Stimulated activated naive CD4-positive, alpha-beta T cell (primary cell): ENCODE results near the gene GALNT5.
"Not testable (repeated sequence)": the region's sequence is repeated elsewhere in the genome, so short reads cannot be mapped to it uniquely, and the experiment has no call there.

Experiments
- DNase-seq, 6 experiments: peaks; one replicate each; lab custom pipeline; 2025; lab: John Stamatoyannopoulos, UW

The GALNT5 gene

DNA sequence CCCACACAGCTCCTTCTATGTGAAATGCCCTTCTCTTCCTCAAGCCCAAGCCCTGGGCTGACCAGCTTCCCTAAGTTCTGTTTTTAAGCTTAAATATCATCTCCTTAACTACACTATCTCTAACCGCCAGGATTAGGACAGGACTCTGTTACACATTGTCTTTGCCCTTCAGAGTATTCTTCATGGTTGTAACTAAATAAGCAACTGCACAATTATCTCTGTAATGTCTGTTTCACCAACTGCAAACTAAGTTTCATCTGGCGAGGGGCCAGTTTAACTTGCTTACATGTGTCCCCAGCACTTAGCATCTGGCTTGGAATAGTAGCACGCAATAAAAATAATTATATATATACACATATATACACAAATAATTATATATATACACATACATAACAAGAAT is 69.2 kb downstream of the GALNT5 start:
- no peak for DNase-seq

- no peak for DNase-seq
These were observed 69.7 kb downstream of the GALNT5 start for GRCh38 chr2:157327200-157327599.

- DNase-seq, result peak; percentile 61 to 90 (median 80)
These were observed 70.4 kb downstream of the GALNT5 start for GRCh38 chr2:157327621-157328500.

- no peak for DNase-seq
These were observed 72.0 kb downstream of the GALNT5 start for GRCh38 chr2:157329524-157329923.

GRCh38 chr2:157333304-157334047 is 76.0 kb downstream of the GALNT5 start:
- DNase-seq, result no peak

DNA sequence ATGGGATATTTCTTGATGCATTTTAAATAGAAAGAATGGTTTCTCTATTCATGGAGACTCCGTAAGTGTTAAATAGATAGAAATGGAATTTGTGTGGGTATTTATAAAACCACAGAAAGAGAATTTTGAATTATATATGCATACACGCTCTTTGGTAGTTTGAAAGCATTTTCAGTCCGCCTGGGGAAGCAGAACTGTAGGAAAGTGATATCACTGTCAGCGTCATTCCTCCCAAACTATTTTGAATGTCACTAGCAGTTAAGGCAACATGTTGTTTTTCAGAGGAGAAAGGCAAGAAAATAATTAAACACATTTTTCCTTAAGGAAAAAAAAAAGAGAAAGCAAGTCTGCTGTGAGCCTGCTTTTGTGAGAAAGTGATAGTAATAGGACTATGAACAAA is 76.8 kb downstream of the GALNT5 start:
- DNase-seq, result no peak

DNA sequence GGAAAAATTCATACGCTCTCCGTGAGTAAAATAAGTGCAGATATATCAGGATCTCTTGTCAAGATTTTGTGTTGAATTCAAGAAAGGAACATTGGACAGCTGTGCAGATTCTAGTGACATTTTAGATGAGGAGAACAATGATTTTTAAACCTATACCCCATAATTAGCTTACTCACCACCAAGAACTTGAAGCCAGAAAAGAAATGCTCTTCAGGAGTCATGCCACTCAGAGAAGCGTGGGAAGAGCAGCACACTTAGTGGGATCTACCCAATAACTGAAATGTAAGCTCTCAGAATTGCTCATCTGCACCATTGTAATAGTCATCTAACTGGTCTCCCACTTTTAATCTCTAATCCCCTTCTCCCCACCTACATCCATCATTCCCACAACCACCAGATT is 77.3 kb downstream of the GALNT5 start:
- no peak for DNase-seq

DNA sequence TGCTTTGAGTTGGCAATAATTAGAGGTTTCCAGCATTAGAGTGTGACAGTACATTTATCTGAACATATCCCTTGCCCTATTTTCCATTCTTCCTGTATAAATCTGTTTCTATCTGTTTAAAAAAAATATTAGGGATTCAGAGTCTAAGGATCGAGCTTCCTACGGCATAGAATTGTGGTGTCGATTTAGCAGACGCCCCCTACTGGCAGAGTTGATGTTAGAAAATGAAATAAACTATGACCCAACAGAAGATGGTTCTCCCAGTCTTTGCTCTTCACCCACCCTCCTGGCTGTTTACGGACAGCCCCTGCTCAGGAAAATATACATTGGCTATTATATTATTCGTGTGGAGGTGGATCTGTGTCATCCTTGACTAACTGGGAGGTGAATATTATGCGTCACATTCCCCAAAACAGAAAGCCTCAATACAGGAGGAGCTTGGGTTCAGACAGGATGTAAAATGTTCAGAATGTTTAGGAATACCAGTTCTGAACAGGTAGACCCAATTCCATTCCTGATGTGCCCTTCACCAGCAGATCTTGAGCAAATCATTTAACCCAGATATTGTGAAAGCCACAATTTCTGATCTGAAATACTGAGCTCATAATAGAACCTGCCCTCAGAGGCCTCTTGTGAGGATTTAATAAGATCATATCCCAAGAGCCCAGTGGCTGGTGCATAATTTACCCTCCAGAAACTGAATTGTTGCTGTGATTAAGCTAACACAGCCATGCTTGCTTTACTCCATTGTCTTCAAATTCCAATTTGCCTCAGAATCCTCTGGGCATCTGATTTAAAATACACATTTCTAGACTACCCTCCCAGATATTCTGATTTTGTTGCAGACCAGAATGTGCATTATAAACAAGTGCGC is 78.9 kb downstream of the GALNT5 start:
- DNase-seq, result peak in 5 of 6 experiments; percentile 8 to 56 (median 39)

DNA sequence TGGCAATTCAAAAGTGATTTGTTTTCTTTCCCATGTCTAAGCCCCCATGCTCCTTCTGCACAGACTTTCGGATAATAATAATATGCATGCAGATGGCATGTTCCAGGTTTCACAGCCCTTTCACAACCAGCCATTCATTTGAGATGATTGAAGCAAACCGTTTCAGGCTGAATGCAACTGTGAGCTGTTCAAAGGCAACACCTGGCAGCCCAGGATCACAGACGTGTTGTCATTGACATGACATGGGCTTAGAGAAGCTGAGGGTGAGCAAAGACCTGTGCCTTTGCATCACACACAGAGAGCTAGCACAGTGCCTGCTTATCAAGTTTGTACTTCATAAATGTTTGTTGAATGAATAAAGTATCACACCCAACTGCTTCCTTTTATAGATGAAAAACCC is 80.5 kb downstream of the GALNT5 start:
- peak in 2 of 6 experiments; percentile 2 to 19 for DNase-seq

DNA sequence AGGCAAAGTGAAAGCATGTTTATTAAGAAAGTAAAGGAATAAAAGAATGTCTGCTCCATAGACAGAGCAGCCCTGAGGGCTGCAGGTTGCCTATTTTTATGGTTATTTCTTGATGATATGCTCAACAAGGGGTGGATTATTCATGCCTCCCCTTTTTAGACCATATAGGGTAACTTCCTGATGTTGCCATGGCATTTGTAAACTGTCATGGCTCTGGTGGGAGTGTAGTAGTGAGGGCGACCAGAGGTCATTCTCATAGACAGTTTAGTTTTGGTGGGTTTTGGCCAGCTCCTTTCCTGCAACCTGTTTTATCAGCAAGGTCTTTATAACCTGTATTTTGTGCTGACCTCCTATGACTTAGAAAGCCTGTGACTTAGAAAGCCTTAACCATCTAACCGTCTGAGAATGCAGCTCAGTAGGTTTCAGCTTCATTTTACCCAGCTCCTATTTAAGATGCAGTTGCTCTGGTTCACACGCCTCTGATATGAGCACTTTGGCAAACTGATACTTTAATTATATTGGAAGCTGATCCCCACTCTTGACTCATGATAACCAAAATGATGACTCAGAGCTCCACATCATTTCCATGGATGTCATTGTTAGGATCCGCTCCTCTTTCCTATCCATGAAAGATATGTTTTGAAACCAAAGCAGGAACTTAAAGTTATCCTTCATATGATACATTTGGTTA is 82.6 kb downstream of the GALNT5 start:
- no peak for DNase-seq

GRCh38 chr2:157341381-157341780 is 83.9 kb downstream of the GALNT5 start:
- not testable (repeated sequence) for DNase-seq

DNA sequence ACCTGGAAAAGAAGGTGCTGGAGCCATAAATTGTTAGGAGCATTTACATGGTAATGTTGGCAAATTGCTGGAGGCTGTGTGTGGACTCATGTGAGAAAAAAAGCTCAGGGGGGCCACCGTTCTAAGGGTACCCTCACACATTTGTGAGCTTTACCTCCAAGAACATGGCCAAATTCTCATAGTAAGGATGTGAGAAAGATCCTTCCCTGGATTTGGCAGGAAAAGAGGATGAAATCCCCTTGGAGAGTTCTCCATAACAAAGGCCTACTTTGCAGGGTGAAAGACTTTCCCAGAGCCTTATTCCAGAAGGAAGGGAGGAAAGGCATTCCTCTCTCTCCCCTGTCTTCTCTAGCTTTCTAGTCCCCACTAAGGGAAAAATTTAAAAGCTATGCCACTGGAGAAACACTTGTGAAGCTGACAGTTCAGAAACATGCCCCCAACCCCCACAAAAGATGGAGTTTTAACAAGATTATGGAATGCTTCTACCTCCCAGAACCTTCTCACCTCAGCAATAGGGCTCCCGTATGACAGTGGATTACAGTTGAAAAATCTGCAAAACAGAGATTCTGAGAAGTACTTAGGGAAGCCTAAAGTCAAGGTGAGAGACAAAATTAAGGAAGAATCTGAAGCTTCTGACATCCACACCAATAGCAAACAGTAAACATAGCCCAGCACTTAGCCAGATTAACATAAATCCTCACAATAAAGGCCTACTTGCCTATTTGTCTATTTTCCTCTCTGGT is 88.3 kb downstream of the GALNT5 start:
- no peak for DNase-seq

DNA sequence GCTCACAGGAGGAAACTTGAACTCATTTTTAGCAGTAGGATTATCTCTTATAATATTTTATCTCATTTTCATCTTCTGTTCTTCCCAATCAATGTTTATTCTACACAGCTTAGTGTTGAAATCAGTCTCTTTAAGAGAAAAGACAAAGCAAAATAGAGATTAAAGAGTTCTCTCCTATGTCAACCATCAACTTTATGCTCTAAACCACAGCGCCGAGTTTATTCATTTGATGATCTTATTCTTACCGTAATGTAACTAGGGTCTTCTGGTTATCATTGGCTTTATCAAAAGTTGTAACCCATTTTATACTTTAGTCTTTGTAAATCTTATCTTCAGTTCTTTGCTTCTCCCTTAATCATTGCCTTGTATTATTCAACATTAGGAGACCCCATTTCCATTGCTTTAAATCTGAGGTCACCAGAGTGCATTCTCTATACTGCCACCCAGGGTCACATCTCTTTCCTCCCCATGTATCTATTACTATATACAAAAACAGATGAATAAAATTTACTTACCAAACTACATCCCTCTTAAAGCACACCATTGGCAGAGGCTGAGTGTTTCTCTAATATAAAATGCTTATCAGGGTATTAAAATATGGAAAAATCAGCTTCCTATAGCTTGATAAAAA is 90.9 kb downstream of the GALNT5 start:
- DNase-seq, result no peak

DNA sequence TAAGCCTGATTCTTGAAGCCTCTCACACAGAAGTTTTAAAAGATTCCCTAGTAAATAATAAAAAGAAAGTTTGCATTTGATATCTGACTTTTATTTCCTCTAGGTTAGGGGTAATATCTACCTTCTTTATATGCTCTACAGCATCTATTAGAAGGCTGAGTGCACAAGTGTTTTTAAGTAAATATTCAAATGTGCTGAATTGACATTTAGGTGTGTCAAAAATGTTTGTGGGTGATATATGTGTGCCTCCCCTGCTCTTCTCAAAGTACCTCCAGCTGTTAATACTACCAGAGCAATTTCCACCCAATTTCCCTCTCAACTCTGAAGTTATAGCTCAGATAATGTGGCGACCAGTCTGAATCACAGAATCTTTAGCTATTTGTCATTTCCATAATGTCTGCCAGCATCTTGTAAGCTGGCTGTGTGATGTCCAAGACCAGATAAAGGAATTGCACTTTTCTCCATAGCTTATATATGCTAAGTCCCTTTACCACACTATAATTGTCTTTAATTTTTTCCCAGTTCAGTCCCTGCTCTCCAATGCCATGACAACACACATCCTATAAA is 92.5 kb downstream of the GALNT5 start:
- no peak for DNase-seq

DNA sequence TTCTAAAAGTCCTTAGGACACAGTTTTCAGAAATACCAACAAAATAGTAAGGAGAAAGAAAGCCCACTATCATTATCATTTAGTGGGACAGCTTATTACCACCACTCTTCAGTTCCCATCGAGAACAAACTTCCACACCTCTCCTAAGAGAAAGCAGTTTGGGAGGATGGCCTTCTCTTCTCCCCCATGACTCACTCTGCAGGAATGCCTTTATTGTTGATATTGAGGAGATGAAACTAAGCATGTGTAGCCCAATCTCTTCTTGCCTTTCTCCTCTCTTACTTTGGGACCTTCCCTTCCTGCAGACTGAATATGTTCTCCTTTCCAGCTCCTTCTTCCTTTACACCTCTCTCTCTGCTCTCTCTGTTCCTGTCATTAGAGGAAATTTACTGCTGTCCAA is 98.1 kb downstream of the GALNT5 start:
- DNase-seq, result no peak

DNA sequence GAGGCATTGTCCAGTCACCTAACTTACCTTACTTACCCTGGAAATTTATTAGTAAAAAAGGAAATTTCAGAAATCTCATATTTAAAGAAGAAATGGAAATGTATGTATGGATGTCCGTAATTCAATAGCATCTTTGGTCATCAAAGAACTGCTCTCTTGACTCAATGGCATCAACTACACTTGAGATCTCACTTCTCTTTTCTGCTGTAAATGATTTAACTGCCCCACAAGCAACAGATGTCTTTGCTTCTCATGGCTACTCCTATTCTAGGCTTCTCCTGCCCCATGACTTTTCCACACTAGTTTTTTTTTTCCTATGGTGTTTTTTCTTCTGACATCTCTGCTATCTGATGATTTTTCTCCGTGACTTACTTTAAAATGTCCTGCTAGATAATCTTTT is 102.1 kb downstream of the GALNT5 start:
- DNase-seq, result no peak

DNA sequence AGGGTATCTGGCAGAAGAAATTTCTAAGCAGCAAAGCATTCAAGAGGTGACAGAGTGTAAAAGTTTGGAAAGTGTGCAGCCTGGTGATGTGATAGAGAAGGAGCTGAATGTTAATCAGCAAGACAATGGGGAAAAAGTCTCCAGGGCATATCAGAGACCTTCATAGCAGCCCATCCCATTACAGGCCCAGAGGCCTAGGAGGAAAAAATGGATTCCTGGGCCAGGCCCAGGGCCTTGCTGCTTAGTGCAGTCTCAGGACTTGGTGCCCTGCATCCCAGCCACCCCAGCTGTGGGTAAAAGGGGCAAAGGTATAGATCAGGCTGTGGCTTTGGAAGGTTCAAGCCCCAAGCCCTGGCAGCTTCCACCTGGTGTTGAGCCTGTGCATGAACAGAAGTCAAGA is 104.0 kb downstream of the GALNT5 start:
- no peak for DNase-seq

DNA sequence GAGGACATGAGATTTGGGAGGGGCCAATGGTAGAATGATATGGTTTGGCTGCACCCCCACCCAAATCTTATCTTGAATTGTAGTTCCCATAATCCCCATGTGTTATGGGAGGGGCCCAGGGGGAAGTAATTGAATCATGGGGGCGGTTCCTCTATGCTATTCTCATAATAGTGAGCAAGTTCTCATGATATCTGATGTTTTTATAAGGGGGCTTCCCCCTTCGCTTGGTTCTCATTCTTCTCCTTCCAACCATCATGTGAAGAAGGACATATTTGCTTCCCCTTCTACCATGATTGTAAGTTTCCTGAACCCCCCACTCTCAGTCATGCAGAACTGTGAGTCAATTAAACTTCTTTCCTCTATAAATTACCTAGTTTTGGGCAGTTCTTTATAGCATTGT is 105.1 kb downstream of the GALNT5 start:
- DNase-seq, result no peak

- no peak for DNase-seq
These were observed 106.2 kb downstream of the GALNT5 start for GRCh38 chr2:157363612-157364101.
